Activated CD4-positive, alpha-beta T cell treated with anti-CD3 and anti-CD28 coated beads, Interleukin-2, amount 10 ng/mL, durations not matched to agents 7 days and 5 days (primary cell): ENCODE results near the gene HAPLN3. TPM values are rescaled to one million over a fixed set of nuclear protein-coding genes. Genes with fewer than 3 reads are reported as not detected.
"Not testable (repeated sequence)": the region's sequence is repeated elsewhere in the genome, so short reads cannot be mapped to it uniquely, and the experiment has no call there.

Experiments
- CTCF ChIA-PET: fragments of 350-600 bp; sonication (Branson Sonifier 250); formaldehyde crosslinking; loops from one replicate; lab custom pipeline; 2021; ENCODE audit warnings: antibody characterized with exemption; lab: Charles Lee
- POLR2A ChIA-PET: fragments of 350-600 bp; sonication (Branson Sonifier 250); formaldehyde crosslinking; loops from one replicate; lab custom pipeline; 2021; ENCODE audit warnings: antibody characterized with exemption; lab: Charles Lee
- DNase-seq: peaks from one replicate; pipeline ENCODE4 v3.0.0-alpha.2; 2020
- H3K27ac Mint-ChIP-seq: one replicate; pipeline ENCODE4 v1.8.0; 2021; ENCODE audit warnings: mild to moderate bottlenecking, moderate library complexity, mixed read lengths
- H3K27me3 Mint-ChIP-seq: one replicate; pipeline ENCODE4 v1.8.0; 2021; ENCODE audit warnings: mixed read lengths
- H3K36me3 Mint-ChIP-seq: one replicate; pipeline ENCODE4 v1.8.0; 2021; ENCODE audit warnings: low read depth, mixed read lengths
- H3K4me1 Mint-ChIP-seq: one replicate; pipeline ENCODE4 v1.8.0; 2021; ENCODE audit warnings: mixed read lengths
- H3K4me3 Mint-ChIP-seq: one replicate; pipeline ENCODE4 v1.8.0; 2021; ENCODE audit warnings: mild to moderate bottlenecking, moderate library complexity, mixed read lengths
- H3K9me3 Mint-ChIP-seq: one replicate; pipeline ENCODE4 v1.8.0; 2021; ENCODE audit warnings: mixed read lengths
- total RNA-seq, 2 experiments: library from RNA; stranded (reverse); gene quantifications; one replicate each; pipeline ENCODE4 v1.2.3, GENCODE V29; 2021

The HAPLN3 gene
- total RNA-seq = 10 to 100 TPM; 75.4 to 86.1 TPM

DNA sequence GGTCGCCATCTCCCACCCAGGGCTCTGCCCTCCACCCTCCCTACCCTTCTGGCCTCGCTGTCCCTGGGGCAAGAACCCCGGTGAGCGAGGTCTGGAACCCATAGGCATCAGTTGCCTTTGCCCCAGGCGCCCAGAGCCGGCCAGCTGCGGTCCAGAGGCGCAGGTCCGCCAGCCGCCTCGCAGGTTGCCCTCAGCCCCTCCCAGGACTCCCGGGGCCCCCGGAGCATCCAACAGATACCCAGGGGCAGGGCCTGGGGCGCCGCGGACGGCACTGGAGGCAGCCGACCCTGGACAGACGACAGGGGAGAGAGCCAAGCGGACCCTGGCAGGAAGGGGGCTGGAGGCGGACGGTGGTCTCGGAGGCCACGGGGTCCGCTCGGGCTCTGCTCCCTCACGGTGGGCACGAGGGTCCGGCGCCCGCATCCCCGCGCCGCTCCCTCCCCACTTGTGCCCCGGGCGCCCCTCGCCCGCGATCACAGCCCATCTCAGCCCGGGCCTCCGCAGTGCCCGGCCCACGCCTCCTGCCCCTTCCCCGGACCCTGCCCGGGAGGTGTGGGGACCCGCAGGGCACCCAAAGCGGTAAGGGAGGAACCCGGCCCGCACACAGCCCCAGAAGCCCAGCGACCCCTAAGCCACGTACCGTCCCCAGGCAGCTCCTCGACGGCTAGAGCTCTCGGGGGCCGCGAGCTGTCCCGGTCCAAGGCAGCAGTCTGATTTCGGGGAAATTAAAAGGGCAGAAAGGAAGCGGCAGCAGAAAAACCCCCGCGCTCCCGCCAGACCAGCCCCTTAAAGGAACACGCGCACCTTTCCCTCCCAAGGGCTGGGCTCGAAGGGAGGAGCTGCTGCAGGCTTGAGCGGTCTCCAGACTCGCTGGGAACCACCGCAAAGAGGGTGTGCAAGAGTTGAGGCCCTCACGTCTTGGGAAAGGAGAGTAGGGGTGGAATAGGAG lies at the start of gene HAPLN3:
Gene HAPLN3 (minus strand): TSS at position 726 of the 949 bp plus-strand sequence. CDS start 8,246 bp downstream, outside the sequence.
- ChIA-PET CTCF (interaction anchor here (0.6 to 3.3 kb wide), 7 partner anchors 9 to 270 kb away, joined by 3 to 20 read pairs (median 5); no protein-coding TSS in a partner anchor), POLR2A (interaction anchor here (0.7 kb wide), 1 partner anchor 10 kb away, joined by 3 read pairs; no protein-coding TSS in a partner anchor)
- H3K27ac Mint-ChIP-seq = peak within 1 kb of the TSS; percentile 88
- peak within 1 kb of the TSS; percentile 86 for H3K4me3 Mint-ChIP-seq
- no peaks in the 10 kb centered on the region for H3K9me3 Mint-ChIP-seq
- DNase-seq = peak; percentile 68
- H3K4me1 Mint-ChIP-seq = peaks cover 34% of the 10 kb centered on the region
- H3K27me3 Mint-ChIP-seq = no peaks in the 10 kb centered on the region
- peaks cover 3% of the 10 kb centered on the region for H3K36me3 Mint-ChIP-seq

- H3K4me3 Mint-ChIP-seq = no peak overlapping the region
- no peaks in the 10 kb centered on the region for H3K4me1 Mint-ChIP-seq
- no peak overlapping the region for H3K27ac Mint-ChIP-seq
Measured at GRCh38 chr15:88940110-88940675, 44.8 kb upstream of the HAPLN3 start.

DNA sequence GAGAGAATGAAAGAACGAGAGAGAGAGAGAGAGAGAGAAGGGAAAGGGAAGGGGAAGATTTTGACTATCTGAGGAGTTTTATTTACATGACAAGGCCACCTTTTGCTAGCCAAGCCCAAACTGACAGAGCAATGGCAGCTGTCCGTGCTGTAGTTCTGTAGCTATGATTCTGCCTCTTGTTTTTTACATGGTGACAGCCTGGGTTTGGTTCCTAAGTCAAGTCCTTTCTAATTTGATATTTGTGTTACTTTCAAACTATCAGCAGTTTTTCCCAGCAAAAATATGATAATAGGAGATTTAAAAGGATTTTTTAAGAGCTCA lies 44.1 kb upstream of the HAPLN3 start:
- ChIA-PET CTCF (interaction anchor here (1.6 kb wide), 1 partner anchor 35 kb away, joined by 3 read pairs; no protein-coding TSS in a partner anchor), POLR2A (no interaction called here)
- Mint-ChIP-seq H3K9me3 (peaks cover 3% of the 10 kb centered on the region), H3K36me3 (no peaks in the 10 kb centered on the region), H3K27ac (no peak overlapping the region), H3K4me3 (no peak overlapping the region), H3K27me3 (peaks cover 10% of the 10 kb centered on the region), H3K4me1 (no peaks in the 10 kb centered on the region)
- DNase-seq = no peak

More at GRCh38 chr15:88940110-88940675, 44.8 kb upstream of the HAPLN3 start:
- no peaks in the 10 kb centered on the region for H3K36me3 Mint-ChIP-seq
- ChIA-PET POLR2A (no interaction called here), CTCF (interaction anchor here (1.6 kb wide), 1 partner anchor 36 kb away, joined by 3 read pairs; no protein-coding TSS in a partner anchor)
- peaks cover 2% of the 10 kb centered on the region for H3K9me3 Mint-ChIP-seq
- DNase-seq = no peak
- H3K27me3 Mint-ChIP-seq = peaks cover 8% of the 10 kb centered on the region

DNA sequence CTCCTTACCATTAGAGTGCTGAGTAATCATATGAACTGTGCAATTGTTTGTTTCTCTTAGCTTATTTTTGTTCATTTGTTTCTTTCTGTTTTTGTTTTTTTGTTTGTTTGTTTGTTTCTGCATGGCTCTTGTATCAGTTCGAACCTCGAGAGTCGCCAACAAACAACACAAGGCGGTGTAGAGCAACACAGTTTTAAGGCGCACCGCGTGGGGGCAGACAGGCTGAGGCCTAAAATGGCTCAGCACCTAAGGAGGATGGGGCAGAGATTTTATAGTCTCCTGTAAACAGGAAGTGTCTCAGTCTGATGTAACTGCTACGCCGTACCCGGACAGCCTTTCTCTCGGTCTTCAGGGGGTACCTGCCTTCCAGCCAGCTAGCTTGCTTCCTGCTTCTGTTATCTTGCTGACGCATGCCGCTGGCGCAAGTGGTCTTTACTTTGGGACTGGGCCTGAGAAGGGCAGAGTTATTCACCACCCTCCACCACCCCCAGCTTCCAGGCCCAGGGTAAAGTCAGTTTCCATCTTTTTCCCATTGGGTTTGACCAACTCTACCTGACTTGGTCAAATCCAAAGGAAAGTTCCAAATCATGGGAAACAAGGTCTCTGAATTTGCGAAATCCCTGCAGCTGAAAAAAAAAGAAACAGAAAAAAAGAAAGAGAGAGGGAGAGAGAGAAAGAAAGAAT lies 43.6 kb upstream of the HAPLN3 start:
- H3K27ac Mint-ChIP-seq = no peak overlapping the region
- no peak for DNase-seq
- no peaks in the 10 kb centered on the region for H3K4me1 Mint-ChIP-seq
- no peak overlapping the region for H3K4me3 Mint-ChIP-seq
- peaks cover 10% of the 10 kb centered on the region for H3K27me3 Mint-ChIP-seq
- H3K9me3 Mint-ChIP-seq = peaks cover 3% of the 10 kb centered on the region
- ChIA-PET CTCF (interaction anchor here (1.3 to 1.6 kb wide), 2 partner anchors 34 to 50 kb away, joined by 3 to 4 read pairs; no protein-coding TSS in a partner anchor), POLR2A (no interaction called here)
- no peaks in the 10 kb centered on the region for H3K36me3 Mint-ChIP-seq

GRCh38 chr15:88934449-88934848 lies 39.1 kb upstream of the HAPLN3 start:
- DNase-seq, H3K27ac Mint-ChIP-seq, H3K4me1 Mint-ChIP-seq, POLR2A ChIA-PET, H3K4me3 Mint-ChIP-seq, H3K36me3 Mint-ChIP-seq, H3K9me3 Mint-ChIP-seq, CTCF ChIA-PET: not testable (repeated sequence)
- peaks cover 12% of the 10 kb centered on the region for H3K27me3 Mint-ChIP-seq

DNA sequence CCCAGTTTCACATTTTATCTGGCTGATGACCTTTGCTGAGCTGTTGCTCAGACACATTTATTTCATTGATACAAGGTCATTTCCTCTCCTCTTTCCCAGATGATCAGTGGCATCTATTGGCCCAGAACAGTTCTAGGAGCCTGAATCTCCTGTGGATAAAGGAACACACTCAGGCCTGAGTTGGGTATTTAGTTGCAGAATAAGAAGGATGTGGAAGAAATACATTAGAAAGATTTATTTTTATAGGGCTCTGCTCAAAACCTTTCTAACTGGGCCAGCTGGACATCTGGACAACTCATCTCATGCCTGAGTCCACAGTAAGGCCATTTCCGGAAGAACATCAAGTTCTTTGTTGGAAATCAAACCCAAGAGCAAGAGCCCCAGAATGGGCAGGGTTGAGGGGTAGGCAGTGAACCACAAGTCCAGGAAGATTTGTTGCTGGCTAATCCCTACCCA lies 37.6 kb upstream of the HAPLN3 start:
- DNase-seq = no peak
- Mint-ChIP-seq H3K9me3 (peaks cover 7% of the 10 kb centered on the region), H3K4me1 (no peaks in the 10 kb centered on the region), H3K4me3 (no peak overlapping the region), H3K36me3 (no peaks in the 10 kb centered on the region), H3K27ac (no peak overlapping the region), H3K27me3 (peaks cover 14% of the 10 kb centered on the region)
- ChIA-PET POLR2A (no interaction called here), CTCF (no interaction called here)

DNA sequence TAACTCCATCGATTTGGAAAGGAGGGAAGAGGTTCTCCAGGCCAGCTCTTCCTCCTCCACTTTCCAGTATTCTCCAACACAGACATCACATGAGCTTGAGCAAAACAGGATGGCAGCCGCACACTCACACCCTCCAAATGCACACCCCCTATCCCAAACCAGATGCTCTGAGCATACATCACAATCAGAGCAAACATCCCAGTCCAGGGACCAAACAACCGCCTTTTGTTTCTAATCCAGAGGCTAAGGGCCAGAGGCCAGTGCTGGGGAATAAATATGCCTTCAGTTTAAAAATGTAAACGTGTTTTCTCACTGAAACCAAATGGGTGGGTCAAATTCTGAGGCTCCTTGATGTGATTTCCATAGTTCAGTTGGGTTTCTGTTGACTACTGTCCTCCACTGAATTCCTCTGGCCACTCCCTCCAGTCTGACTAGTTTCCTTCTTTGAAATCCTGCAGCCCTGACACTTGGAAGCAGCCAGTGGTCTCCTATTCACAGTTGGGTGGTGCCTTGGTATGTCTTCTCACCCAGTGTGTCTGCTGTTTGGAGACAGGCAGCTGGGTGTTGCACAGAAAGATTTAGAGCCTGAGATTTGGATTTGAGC lies 37.0 kb upstream of the HAPLN3 start:
- ChIA-PET POLR2A (no interaction called here), CTCF (no interaction called here)
- peaks cover 14% of the 10 kb centered on the region for H3K27me3 Mint-ChIP-seq
- no peak overlapping the region for H3K4me3 Mint-ChIP-seq
- H3K4me1 Mint-ChIP-seq = no peaks in the 10 kb centered on the region
- no peaks in the 10 kb centered on the region for H3K36me3 Mint-ChIP-seq
- H3K27ac Mint-ChIP-seq = no peak overlapping the region
- DNase-seq = no peak
- peaks cover 7% of the 10 kb centered on the region for H3K9me3 Mint-ChIP-seq

DNA sequence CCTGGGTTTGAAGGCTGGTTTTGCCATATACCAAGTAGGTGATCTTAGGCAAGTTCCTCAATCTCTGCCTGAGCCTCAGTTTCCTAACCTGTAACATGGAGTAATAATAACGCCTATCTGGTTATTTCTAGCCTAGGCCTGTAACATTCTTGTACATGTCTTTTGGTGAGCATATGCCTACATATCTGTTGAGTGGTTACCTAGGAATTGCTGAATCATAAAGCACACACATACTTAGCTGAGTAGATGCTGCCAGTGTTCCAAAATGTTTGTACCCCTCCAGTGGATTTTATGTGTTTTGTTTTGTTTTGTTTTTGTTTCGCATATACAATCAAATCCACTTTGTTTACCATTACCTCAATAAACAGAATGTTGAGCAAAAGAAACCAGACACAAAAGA lies 35.2 kb upstream of the HAPLN3 start:
- Mint-ChIP-seq H3K9me3 (peaks cover 7% of the 10 kb centered on the region), H3K4me3 (no peak overlapping the region), H3K4me1 (no peaks in the 10 kb centered on the region), H3K36me3 (no peaks in the 10 kb centered on the region), H3K27me3 (peaks cover 9% of the 10 kb centered on the region), H3K27ac (no peak overlapping the region)
- DNase-seq = no peak
- ChIA-PET CTCF (no interaction called here), POLR2A (no interaction called here)

- H3K4me1 Mint-ChIP-seq, H3K27me3 Mint-ChIP-seq, DNase-seq, H3K4me3 Mint-ChIP-seq, H3K36me3 Mint-ChIP-seq, POLR2A ChIA-PET, H3K27ac Mint-ChIP-seq, H3K9me3 Mint-ChIP-seq: not testable (repeated sequence)
- CTCF ChIA-PET = interaction anchor here (0.9 kb wide), 1 partner anchor 8 kb away, joined by 3 read pairs; no protein-coding TSS in a partner anchor
Measured at GRCh38 chr15:88929358-88930098, 34.2 kb upstream of the HAPLN3 start.

DNA sequence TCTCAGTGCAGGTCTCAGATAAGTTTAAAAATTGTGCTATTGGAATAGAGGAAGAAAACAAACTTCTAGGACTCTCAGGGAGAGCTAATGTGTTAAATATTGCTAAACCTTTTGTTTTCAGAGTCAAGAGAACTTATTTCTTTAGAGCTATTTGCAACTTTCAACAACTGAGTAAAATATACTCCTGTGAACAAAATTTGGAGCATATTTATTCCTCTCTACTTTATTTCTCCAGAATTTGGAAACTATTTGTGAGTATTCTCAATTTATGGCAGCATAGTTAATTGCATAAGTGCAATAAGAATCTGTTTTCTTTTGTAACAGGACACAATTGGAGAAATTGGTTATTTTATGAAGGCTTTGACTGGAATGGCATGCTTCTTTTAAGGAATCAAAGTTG lies 32.8 kb upstream of the HAPLN3 start:
- H3K9me3 Mint-ChIP-seq, H3K36me3 Mint-ChIP-seq, H3K27me3 Mint-ChIP-seq, POLR2A ChIA-PET, H3K27ac Mint-ChIP-seq, H3K4me1 Mint-ChIP-seq, H3K4me3 Mint-ChIP-seq, CTCF ChIA-PET, DNase-seq: not testable (repeated sequence)

DNA sequence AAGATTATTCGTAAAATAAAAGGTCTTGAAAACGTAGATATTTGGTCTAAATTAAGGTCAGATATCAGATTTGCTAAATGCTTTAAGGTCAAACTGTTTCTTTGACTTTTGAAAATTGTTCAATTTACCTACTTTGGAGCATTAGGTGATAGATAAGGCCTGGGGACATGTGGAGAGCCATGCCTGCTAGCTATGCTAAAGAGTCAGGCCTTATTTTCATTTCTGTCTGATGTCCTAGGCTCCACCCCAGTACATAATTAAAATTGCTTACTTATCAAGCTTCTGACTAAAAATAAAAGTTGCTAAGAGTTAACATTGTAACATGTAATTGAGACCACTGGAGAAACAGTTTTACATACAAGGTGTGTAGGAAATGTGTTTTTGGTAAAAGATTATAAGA lies 30.3 kb upstream of the HAPLN3 start:
- H3K4me3 Mint-ChIP-seq, H3K27me3 Mint-ChIP-seq, DNase-seq, H3K4me1 Mint-ChIP-seq, H3K27ac Mint-ChIP-seq, H3K36me3 Mint-ChIP-seq, H3K9me3 Mint-ChIP-seq, POLR2A ChIA-PET: not testable (repeated sequence)
- CTCF ChIA-PET = interaction anchor here (0.9 to 1.8 kb wide), 2 partner anchors 21 to 47 kb away, joined by 3 to 7 read pairs; no protein-coding TSS in a partner anchor
